CD14-positive monocyte (primary cell): ENCODE results near the gene SAV1. TPM values are rescaled to one million over a fixed set of nuclear protein-coding genes. Genes with fewer than 3 reads are reported as not detected.

Experiments used
- DNase-seq, 3 donors: peaks; one replicate each; pipeline ENCODE4 v3.0.0-alpha.2; 2011 to 2022
- H2AFZ ChIP-seq: 2 replicates; pipeline ENCODE4 v1.6.0; 2012; ENCODE audit warnings: mild to moderate bottlenecking, low read depth, low read length, inconsistent platforms; ENCODE audit not compliant: insufficient read depth, poor library complexity, severe bottlenecking
- H3K27ac ChIP-seq, 2 donors: 1 replicate in 1 of 2; 2 replicates in 1 of 2; pipeline ENCODE4 v1.5.1; 2012 to 2013; ENCODE audit warnings: low read length in 2 of 2, control low read depth in 1 of 2, inconsistent platforms in 1 of 2, low read depth in 1 of 2, mild to moderate bottlenecking in 1 of 2
- H3K27me3 ChIP-seq, 2 donors: one replicate each; pipeline versions ENCODE4 v1.6.0 to v1.6.1; 2011 to 2013; ENCODE audit warnings: low read length in 2 of 2; ENCODE audit not compliant: control insufficient read depth in 2 of 2, insufficient read depth in 2 of 2
- H3K36me3 ChIP-seq, 2 donors: replicated peaks in 1 of 2; 1 replicate in 1 of 2; 2 replicates in 1 of 2; pipeline versions ENCODE4 v1.5.1 to v1.6.1; 2012 to 2013; ENCODE audit warnings: low read length in 2 of 2, control low read depth in 1 of 2, inconsistent platforms in 1 of 2, mild to moderate bottlenecking in 1 of 2; ENCODE audit not compliant: insufficient read depth in 2 of 2, control insufficient read depth in 1 of 2
- H3K4me1 ChIP-seq, 2 donors: 1 replicate in 1 of 2; 2 replicates in 1 of 2; pipeline versions ENCODE4 v1.5.1 to v1.6.1; 2012 to 2013; ENCODE audit warnings: low read length in 2 of 2, control low read depth in 1 of 2, inconsistent platforms in 1 of 2, mild to moderate bottlenecking in 1 of 2, moderate library complexity in 1 of 2; ENCODE audit not compliant: insufficient read depth in 2 of 2, control insufficient read depth in 1 of 2
- H3K4me2 ChIP-seq: replicated peaks from 2 replicates; pipeline ENCODE3; 2012; ENCODE audit warnings: low read length, moderate library complexity, mild to moderate bottlenecking; ENCODE audit not compliant: poor library complexity, severe bottlenecking; ENCODE audit errors: extremely low read depth
- H3K4me3 ChIP-seq, 3 experiments: fragments of 200-600 bp in 1 of 3; sonication (generic) in 1 of 3; replicated peaks in 1 of 3; 1 replicate in 2 of 3; 2 replicates in 1 of 3; pipeline ENCODE4 v1.5.1; 2011 to 2013; ENCODE audit warnings: low read length in 3 of 3, mild to moderate bottlenecking in 3 of 3, control low read depth in 2 of 3, low read depth in 2 of 3, inconsistent platforms in 1 of 3, moderate library complexity in 1 of 3
- H3K79me2 ChIP-seq: 2 replicates; pipeline ENCODE4 v1.6.0; 2012; ENCODE audit warnings: mild to moderate bottlenecking, control low read depth, inconsistent platforms, low read length, moderate library complexity; ENCODE audit not compliant: insufficient read depth
- H3K9ac ChIP-seq: 2 replicates; pipeline ENCODE4 v1.6.0; 2017; ENCODE audit warnings: low read length, mild to moderate bottlenecking; ENCODE audit not compliant: insufficient read depth, poor library complexity, severe bottlenecking
- H3K9me3 ChIP-seq, 2 donors: replicated peaks in 1 of 2; 1 replicate in 1 of 2; 2 replicates in 1 of 2; pipeline versions ENCODE4 v1.5.1 to v1.6.1; 2012 to 2013; ENCODE audit warnings: low read length in 2 of 2, control low read depth in 1 of 2; ENCODE audit not compliant: control insufficient read depth in 1 of 2, insufficient read depth in 1 of 2
- H4K20me1 ChIP-seq: 2 replicates; pipeline ENCODE4 v1.6.0; 2012; ENCODE audit warnings: mild to moderate bottlenecking, low read length, control low read depth, moderate library complexity; ENCODE audit not compliant: insufficient read depth
- H3K27ac Mint-ChIP-seq, 7 donors: one replicate each; pipeline ENCODE4 v1.8.0; 2020; ENCODE audit warnings: mild to moderate bottlenecking in 7 of 7, mixed read lengths in 7 of 7, moderate library complexity in 6 of 7, inconsistent platforms in 2 of 7
- H3K27me3 Mint-ChIP-seq, 3 donors: one replicate each; pipeline ENCODE4 v1.8.0; 2021 to 2022; ENCODE audit warnings: low read depth in 3 of 3, mild to moderate bottlenecking in 3 of 3, mixed read lengths in 3 of 3, moderate library complexity in 3 of 3, inconsistent platforms in 1 of 3
- H3K36me3 Mint-ChIP-seq, 2 donors: one replicate each; pipeline ENCODE4 v1.8.0; 2020; ENCODE audit warnings: mixed read lengths in 2 of 2, inconsistent platforms in 1 of 2, mild to moderate bottlenecking in 1 of 2
- H3K4me1 Mint-ChIP-seq: one replicate; pipeline ENCODE4 v1.8.0; 2020; ENCODE audit warnings: mild to moderate bottlenecking, mixed read lengths
- H3K4me3 Mint-ChIP-seq, 2 donors: one replicate each; pipeline ENCODE4 v1.8.0; 2020; ENCODE audit warnings: mild to moderate bottlenecking in 2 of 2, mixed read lengths in 2 of 2, moderate library complexity in 1 of 2
- H3K9me3 Mint-ChIP-seq, 7 donors: one replicate each; pipeline ENCODE4 v1.8.0; 2020 to 2022; ENCODE audit warnings: mixed read lengths in 7 of 7, mild to moderate bottlenecking in 6 of 7, moderate library complexity in 6 of 7, inconsistent platforms in 2 of 7
- CTCF ChIP-seq: fragments of 200-600 bp; IDR thresholded peaks from one replicate; pipeline ENCODE4 v1.8.0; 2022; ENCODE audit warnings: antibody characterized with exemption, mild to moderate bottlenecking
- WGBS: methylation state at CpG from one replicate; pipeline ENCODE4 v1.1.5; 2013; ENCODE audit warnings: missing lambda C conversion rate; ENCODE audit not compliant: insufficient coverage; 5-methylcytosine and 5-hydroxymethylcytosine counted together
- intact Hi-C, 2 donors: fragments of 100-400 bp; cut with micrococcal nuclease; formaldehyde crosslinking; loops; one replicate each; pipeline versions ENCODE4 v1.15.0 to v1.15.1; 2023
- polyA plus RNA-seq, 3 donors: library from polyadenylated mRNA; depleted of rRNA in 1 of 3; unstranded in 2 of 3; stranded (reverse) in 1 of 3; fragments of 300-500 nt in 2 of 3; fragments of >200 nt in 1 of 3; fragmentation: Illumina TruSeq in 2 of 3; gene quantifications; 1 replicate in 2 of 3; 2 replicates in 1 of 3; pipeline ENCODE4 v1.2.3, GENCODE V29; 2012 to 2021

The SAV1 gene
- polyA plus RNA-seq, 3 donors, result 1.8 to 5.1 (median 4.8) TPM

GRCh38 chr14:50610465-50610864, 57.6 kb downstream of the SAV1 start:
- no peaks in the 10 kb centered on the region for H3K4me1 ChIP-seq
- H2AFZ ChIP-seq, result no peak overlapping the region
- H3K9ac ChIP-seq, result no peak overlapping the region
- H4K20me1 ChIP-seq, result no peaks in the 10 kb centered on the region
- intact Hi-C loops, result no loop called here
- H3K27ac ChIP-seq, result no peak overlapping the region
- no peak overlapping the region for H3K4me2 ChIP-seq
- H3K4me3 Mint-ChIP-seq, result no peak overlapping the region
- peaks cover 0 to 2% (median 2%) of the 10 kb centered on the region in 3 donors for H3K27me3 Mint-ChIP-seq
- no peaks in the 10 kb centered on the region for H3K79me2 ChIP-seq
- WGBS, result no CpG with 5 or more reads among the region's 1 CpG
- no peaks in the 10 kb centered on the region for H3K9me3 ChIP-seq
- H3K27me3 ChIP-seq, result no peaks in the 10 kb centered on the region
- no peaks in the 10 kb centered on the region for H3K36me3 ChIP-seq
- no peak overlapping the region for H3K27ac Mint-ChIP-seq
- no peak for TF ChIP-seq CTCF
- H3K4me1 Mint-ChIP-seq, result no peaks in the 10 kb centered on the region
- no peak for DNase-seq
- H3K9me3 Mint-ChIP-seq, result no peaks in the 10 kb centered on the region
- H3K36me3 Mint-ChIP-seq, result no peaks in the 10 kb centered on the region
- no peak overlapping the region for H3K4me3 ChIP-seq

- intact Hi-C loops, result no loop called here
- TF ChIP-seq CTCF, result no peak
Observed at GRCh38 chr14:50608302-50608851, 59.7 kb downstream of the SAV1 start.

More at GRCh38 chr14:50608302-50608851, 59.7 kb downstream of the SAV1 start:
- no peaks in the 10 kb centered on the region for H3K36me3 Mint-ChIP-seq
- WGBS, result no CpG with 5 or more reads among the region's 1 CpG
- H3K4me3 ChIP-seq, result no peak overlapping the region
- H3K27me3 Mint-ChIP-seq, result peaks cover 0 to 2% (median 2%) of the 10 kb centered on the region in 3 donors
- no peak overlapping the region for H3K9ac ChIP-seq
- H3K9me3 ChIP-seq, result no peaks in the 10 kb centered on the region
- H3K4me3 Mint-ChIP-seq, result no peak overlapping the region
- H3K9me3 Mint-ChIP-seq, result no peaks in the 10 kb centered on the region
- H3K27me3 ChIP-seq, result no peaks in the 10 kb centered on the region
- H3K4me1 ChIP-seq, result no peaks in the 10 kb centered on the region
- no peaks in the 10 kb centered on the region for H3K4me1 Mint-ChIP-seq
- no peak overlapping the region for H2AFZ ChIP-seq
- no peaks in the 10 kb centered on the region for H3K79me2 ChIP-seq
- no peak overlapping the region for H3K4me2 ChIP-seq
- no peak overlapping the region for H3K27ac Mint-ChIP-seq
- H4K20me1 ChIP-seq, result no peaks in the 10 kb centered on the region
- no peak for DNase-seq
- H3K27ac ChIP-seq, result no peak overlapping the region
- no peaks in the 10 kb centered on the region for H3K36me3 ChIP-seq
